Neutrophil (primary cell): ENCODE data around the gene KIAA0825.

Experiments used
- H3K27ac ChIP-seq: fragments of 200-600 bp; sonication (generic); 2 replicates; pipeline ENCODE4 v1.5.1; 2016; ENCODE audit warnings: mild to moderate bottlenecking, moderate library complexity
- H3K27me3 ChIP-seq: fragments of 200-600 bp; sonication (generic); 2 replicates; pipeline ENCODE4 v1.6.0; 2016; ENCODE audit warnings: mild to moderate bottlenecking
- H3K36me3 ChIP-seq: fragments of 200-600 bp; sonication (generic); 2 replicates; pipeline ENCODE4 v1.5.1; 2017
- H3K4me1 ChIP-seq, 2 experiments: fragments of 200-600 bp in 1 of 2; sonication (generic) in 1 of 2; 1 replicate in 1 of 2; 2 replicates in 1 of 2; pipeline versions ENCODE4 v1.5.1 to v1.6.1; 2013 to 2016; ENCODE audit warnings: low read depth in 1 of 2, low read length in 1 of 2, mild to moderate bottlenecking in 1 of 2, moderate library complexity in 1 of 2; ENCODE audit not compliant: control insufficient read depth in 1 of 2, insufficient read depth in 1 of 2
- H3K4me3 ChIP-seq, 2 experiments: fragments of 200-600 bp in 1 of 2; sonication (generic) in 1 of 2; 1 replicate in 1 of 2; 2 replicates in 1 of 2; pipeline ENCODE4 v1.5.1; 2013 to 2016; ENCODE audit warnings: low read depth in 1 of 2, low read length in 1 of 2, mild to moderate bottlenecking in 1 of 2, moderate library complexity in 1 of 2
- H3K9me3 ChIP-seq: fragments of 200-600 bp; sonication (generic); 2 replicates; pipeline ENCODE4 v1.5.1; 2016
- TF ChIP-seq, protein P1 (sequence below): fragments of 200-600 bp; sonication (generic); IDR thresholded peaks from 2 replicates; pipeline ENCODE4 v1.5.1; 2016; ENCODE audit warnings: antibody characterized with exemption

The KIAA0825 gene

DNA sequence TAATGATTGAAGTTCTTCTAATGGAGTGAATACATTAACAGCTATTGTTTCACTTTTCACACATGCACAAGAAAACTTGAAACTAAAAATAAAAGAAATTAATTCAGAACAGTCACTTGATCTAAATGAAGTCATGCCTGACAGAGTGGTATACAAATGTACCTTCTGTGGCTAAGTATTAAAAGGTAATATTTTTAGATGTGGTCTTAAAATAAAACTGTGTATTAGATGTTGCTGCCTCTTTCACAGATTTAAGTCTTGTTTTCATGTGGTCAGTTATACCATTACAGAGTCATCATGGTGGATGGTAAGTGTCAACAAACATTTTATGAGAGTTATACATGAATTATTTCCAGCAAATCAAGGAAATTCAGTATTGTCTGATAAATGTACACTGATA lies 47.0 kb downstream of the KIAA0825 start:
- no peaks in the 10 kb centered on the region for H3K9me3 ChIP-seq
- H3K4me1 ChIP-seq = no peaks in the 10 kb centered on the region
- no peaks in the 10 kb centered on the region for H3K27me3 ChIP-seq
- TF ChIP-seq, protein P1, sequence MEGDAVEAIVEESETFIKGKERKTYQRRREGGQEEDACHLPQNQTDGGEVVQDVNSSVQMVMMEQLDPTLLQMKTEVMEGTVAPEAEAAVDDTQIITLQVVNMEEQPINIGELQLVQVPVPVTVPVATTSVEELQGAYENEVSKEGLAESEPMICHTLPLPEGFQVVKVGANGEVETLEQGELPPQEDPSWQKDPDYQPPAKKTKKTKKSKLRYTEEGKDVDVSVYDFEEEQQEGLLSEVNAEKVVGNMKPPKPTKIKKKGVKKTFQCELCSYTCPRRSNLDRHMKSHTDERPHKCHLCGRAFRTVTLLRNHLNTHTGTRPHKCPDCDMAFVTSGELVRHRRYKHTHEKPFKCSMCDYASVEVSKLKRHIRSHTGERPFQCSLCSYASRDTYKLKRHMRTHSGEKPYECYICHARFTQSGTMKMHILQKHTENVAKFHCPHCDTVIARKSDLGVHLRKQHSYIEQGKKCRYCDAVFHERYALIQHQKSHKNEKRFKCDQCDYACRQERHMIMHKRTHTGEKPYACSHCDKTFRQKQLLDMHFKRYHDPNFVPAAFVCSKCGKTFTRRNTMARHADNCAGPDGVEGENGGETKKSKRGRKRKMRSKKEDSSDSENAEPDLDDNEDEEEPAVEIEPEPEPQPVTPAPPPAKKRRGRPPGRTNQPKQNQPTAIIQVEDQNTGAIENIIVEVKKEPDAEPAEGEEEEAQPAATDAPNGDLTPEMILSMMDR = no peak
- H3K27ac ChIP-seq = no peak overlapping the region
- H3K36me3 ChIP-seq = no peaks in the 10 kb centered on the region
- no peak overlapping the region for H3K4me3 ChIP-seq

DNA sequence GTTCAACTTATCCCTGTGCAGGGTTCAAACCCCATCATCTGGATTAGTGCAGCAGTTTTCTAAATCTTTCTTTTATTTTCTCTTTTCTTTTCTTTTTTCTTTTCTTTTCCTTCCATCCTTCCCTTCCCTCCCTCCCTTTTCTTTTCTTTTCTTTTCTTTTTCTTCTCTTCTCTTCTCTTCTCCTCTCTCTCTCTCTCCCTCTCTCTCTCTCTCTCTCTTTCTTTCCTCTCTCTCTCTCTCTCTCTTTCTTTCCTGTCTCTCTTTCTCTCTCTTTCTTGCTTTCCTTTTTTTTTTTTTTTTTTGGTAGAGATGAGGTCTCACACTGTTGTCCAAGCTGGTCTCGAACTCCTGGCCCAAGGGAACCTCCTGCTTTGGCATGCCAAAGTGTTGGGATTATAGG lies 53.6 kb downstream of the KIAA0825 start:
- Histone ChIP-seq H3K4me3 (no peak overlapping the region), H3K36me3 (no peaks in the 10 kb centered on the region), H3K27me3 (no peaks in the 10 kb centered on the region), H3K4me1 (no peaks in the 10 kb centered on the region), H3K9me3 (no peaks in the 10 kb centered on the region), H3K27ac (no peak overlapping the region)
- TF ChIP-seq, protein P1 = no peak

DNA sequence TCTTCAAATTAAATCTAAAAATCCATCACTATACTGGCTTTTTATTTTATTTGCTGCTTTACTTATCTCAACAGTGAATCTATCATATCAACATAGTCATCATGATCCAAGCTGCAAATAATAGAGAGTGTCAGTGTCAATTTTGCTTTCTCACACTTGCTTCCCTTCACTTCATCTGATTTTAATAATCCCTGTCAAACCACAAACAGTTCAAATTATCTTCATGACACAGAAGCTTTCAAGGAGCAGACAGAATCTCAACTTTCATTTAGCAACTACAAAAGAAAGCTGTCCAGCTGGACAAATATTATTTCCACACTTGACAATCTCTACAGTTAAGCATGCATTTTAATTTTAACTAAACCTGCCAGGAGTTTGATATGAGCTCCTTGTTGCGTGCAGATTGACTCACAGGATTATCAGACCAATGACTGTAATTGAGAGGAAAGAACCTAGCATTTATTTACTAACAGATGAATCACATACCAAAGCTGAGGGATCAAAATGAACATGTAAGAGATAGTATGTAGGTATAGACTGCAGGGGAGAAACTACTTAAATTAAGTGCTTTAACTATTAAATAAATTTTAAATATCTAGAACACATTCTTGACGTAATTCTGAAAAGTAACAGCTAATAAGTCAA lies 56.0 kb downstream of the KIAA0825 start:
- no peaks in the 10 kb centered on the region for H3K9me3 ChIP-seq
- no peaks in the 10 kb centered on the region for H3K27me3 ChIP-seq
- H3K36me3 ChIP-seq = no peaks in the 10 kb centered on the region
- H3K27ac ChIP-seq = no peak overlapping the region
- TF ChIP-seq, protein P1 = no peak
- no peak overlapping the region for H3K4me3 ChIP-seq
- H3K4me1 ChIP-seq = no peaks in the 10 kb centered on the region

DNA sequence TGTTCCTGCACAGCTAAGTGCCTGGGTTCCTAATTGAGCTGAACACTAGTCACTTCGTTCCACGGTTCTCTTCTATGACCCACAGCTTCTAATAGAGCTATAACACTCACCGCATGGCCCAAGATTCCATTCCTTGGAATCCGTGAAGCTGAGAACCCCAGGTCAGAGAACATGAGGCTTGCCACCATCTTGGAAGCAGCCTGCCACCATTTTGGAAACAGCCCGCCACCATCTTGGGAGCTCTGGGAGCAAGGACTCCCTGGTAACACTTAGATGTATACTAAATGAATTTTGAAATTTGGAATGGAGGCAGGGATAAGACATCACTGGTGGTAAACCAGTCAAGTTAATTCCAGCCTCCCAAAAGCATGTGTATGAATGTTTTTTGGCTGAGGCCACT lies 60.4 kb downstream of the KIAA0825 start:
- H3K9me3 ChIP-seq = no peaks in the 10 kb centered on the region
- H3K36me3 ChIP-seq = no peaks in the 10 kb centered on the region
- H3K27me3 ChIP-seq = no peaks in the 10 kb centered on the region
- no peaks in the 10 kb centered on the region for H3K4me1 ChIP-seq
- no peak overlapping the region for H3K4me3 ChIP-seq
- no peak overlapping the region for H3K27ac ChIP-seq
- TF ChIP-seq, protein P1 = no peak

DNA sequence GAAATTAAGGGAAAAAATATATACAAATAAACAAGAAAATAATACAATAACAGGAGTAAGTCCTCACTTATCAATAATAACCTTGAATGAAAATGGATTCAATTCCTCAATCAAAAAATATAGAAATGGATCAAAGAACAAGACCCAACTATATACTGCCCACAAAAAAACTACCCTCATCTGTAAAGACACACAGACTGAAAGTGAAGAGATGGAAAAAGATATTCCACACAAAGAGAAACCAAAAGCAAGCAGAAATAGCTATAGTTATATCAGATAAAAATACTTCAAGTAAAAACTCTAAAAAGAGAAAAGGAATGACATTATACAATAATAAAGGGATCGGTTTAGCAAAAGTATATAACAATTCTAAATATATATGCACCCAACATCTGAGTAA lies 66.5 kb downstream of the KIAA0825 start:
- Histone ChIP-seq H3K36me3 (no peaks in the 10 kb centered on the region), H3K9me3 (no peaks in the 10 kb centered on the region), H3K4me3 (no peak overlapping the region), H3K27ac (no peak overlapping the region), H3K27me3 (no peaks in the 10 kb centered on the region), H3K4me1 (peaks cover 2 to 3% of the 10 kb centered on the region in 2 experiments)
- TF ChIP-seq, protein P1 = no peak
